ENCODE data around the gene SCRT2. TPM values are rescaled to one million over a fixed set of nuclear protein-coding genes. Genes with fewer than 3 reads are reported as not detected.

The SCRT2 gene
- total RNA-seq = not detected in 2 replicates

GRCh38 chr20:675453-676314 lies at the start of gene SCRT2:
Gene SCRT2 (minus strand): TSS chr20:675802. CDS start chr20:675601, 201 bp downstream.

GRCh38 chr20:653110-653589 lies 22.5 kb downstream of the SCRT2 start, which contains the start of gene SRXN1:
Gene SRXN1 (minus strand): TSS chr20:653200. CDS start chr20:653185, 15 bp downstream.

Other genes with a start within 250 kb of the SCRT2 start
- gene TBC1D20, start 213.3 kb downstream of the SCRT2 start, total RNA-seq = 14.2 and 36.6 TPM in 2 replicates
- gene CSNK2A1, start 132.0 kb downstream of the SCRT2 start, total RNA-seq = 61.2 and 154 TPM in 2 replicates
- 1.6 and 3.7 TPM in 2 replicates for gene TCF15, start 65.5 kb downstream of the SCRT2 start, total RNA-seq
- gene SRXN1, start 22.6 kb downstream of the SCRT2 start, total RNA-seq = 25.2 and 30.1 TPM in 2 replicates
- 0.13 TPM in 1 of 2 replicates, not detected in the other for gene SLC52A3, start 92.7 kb upstream of the SCRT2 start, total RNA-seq
- gene FAM110A, start 157.9 kb upstream of the SCRT2 start, total RNA-seq = 0.97 and 2.0 TPM in 2 replicates
- not detected in 2 replicates for gene ANGPT4, start 240.5 kb upstream of the SCRT2 start, total RNA-seq

Measured in bladder microvascular endothelial cell (primary cell).